ENCODE data around the gene CLASRP.

Gene CLASRP

GRCh38 chr19:45045671-45046353 lies 7.0 kb downstream of the CLASRP start:
- Histone ChIP-seq H3K27ac (ENCODE audit: poor library complexity, severe bottlenecking) (no peak overlapping the region), H3K27me3 (ENCODE audit: insufficient read depth, poor library complexity, severe bottlenecking) (no peaks in the 10 kb centered on the region), H3K4me3 (ENCODE audit: severe bottlenecking) (no peak overlapping the region), H3K4me1 (ENCODE audit: insufficient read depth, poor library complexity, severe bottlenecking) (no peaks in the 10 kb centered on the region), H3K9me3 (ENCODE audit: severe bottlenecking) (no peaks in the 10 kb centered on the region), H3K36me3 (ENCODE audit: low read depth) (peaks cover 62% of the 10 kb centered on the region)
- DNase-seq (ENCODE audit: low spot score) (no peak), ATAC-seq (ENCODE audit: low read depth) (no peak)
- TF ChIP-seq, protein P1, sequence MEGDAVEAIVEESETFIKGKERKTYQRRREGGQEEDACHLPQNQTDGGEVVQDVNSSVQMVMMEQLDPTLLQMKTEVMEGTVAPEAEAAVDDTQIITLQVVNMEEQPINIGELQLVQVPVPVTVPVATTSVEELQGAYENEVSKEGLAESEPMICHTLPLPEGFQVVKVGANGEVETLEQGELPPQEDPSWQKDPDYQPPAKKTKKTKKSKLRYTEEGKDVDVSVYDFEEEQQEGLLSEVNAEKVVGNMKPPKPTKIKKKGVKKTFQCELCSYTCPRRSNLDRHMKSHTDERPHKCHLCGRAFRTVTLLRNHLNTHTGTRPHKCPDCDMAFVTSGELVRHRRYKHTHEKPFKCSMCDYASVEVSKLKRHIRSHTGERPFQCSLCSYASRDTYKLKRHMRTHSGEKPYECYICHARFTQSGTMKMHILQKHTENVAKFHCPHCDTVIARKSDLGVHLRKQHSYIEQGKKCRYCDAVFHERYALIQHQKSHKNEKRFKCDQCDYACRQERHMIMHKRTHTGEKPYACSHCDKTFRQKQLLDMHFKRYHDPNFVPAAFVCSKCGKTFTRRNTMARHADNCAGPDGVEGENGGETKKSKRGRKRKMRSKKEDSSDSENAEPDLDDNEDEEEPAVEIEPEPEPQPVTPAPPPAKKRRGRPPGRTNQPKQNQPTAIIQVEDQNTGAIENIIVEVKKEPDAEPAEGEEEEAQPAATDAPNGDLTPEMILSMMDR (IDR thresholded peaks at IDR 0.05; ENCODE audit: poor library complexity, severe bottlenecking), result no peak

- no peak overlapping the region for H3K4me3 ChIP-seq (ENCODE audit: severe bottlenecking)
- peaks cover 62% of the 10 kb centered on the region for H3K36me3 ChIP-seq (ENCODE audit: low read depth)
- no peaks in the 10 kb centered on the region for H3K27me3 ChIP-seq (ENCODE audit: insufficient read depth, poor library complexity, severe bottlenecking)
- TF ChIP-seq, protein P1 (IDR thresholded peaks at IDR 0.05; ENCODE audit: poor library complexity, severe bottlenecking), result no peak
- no peaks in the 10 kb centered on the region for H3K4me1 ChIP-seq (ENCODE audit: insufficient read depth, poor library complexity, severe bottlenecking)
- H3K27ac ChIP-seq (ENCODE audit: poor library complexity, severe bottlenecking), result no peak overlapping the region
- DNase-seq (ENCODE audit: low spot score) (no peak), ATAC-seq (ENCODE audit: low read depth) (no peak)
- H3K9me3 ChIP-seq (ENCODE audit: severe bottlenecking), result no peaks in the 10 kb centered on the region
These were observed 7.5 kb downstream of the CLASRP start for GRCh38 chr19:45046355-45046754.

- no peaks in the 10 kb centered on the region for H3K4me1 ChIP-seq (ENCODE audit: insufficient read depth, poor library complexity, severe bottlenecking)
- no peaks in the 10 kb centered on the region for H3K27me3 ChIP-seq (ENCODE audit: insufficient read depth, poor library complexity, severe bottlenecking)
- H3K4me3 ChIP-seq (ENCODE audit: severe bottlenecking), result no peak overlapping the region
- no peak overlapping the region for H3K27ac ChIP-seq (ENCODE audit: poor library complexity, severe bottlenecking)
- H3K9me3 ChIP-seq (ENCODE audit: severe bottlenecking), result no peaks in the 10 kb centered on the region
- ATAC-seq (ENCODE audit: low read depth) (no peak), DNase-seq (ENCODE audit: low spot score) (no peak)
- TF ChIP-seq, protein P1 (IDR thresholded peaks at IDR 0.05; ENCODE audit: poor library complexity, severe bottlenecking), result no peak
- H3K36me3 ChIP-seq (ENCODE audit: low read depth), result peaks cover 60% of the 10 kb centered on the region
These were observed 8.4 kb downstream of the CLASRP start for GRCh38 chr19:45047188-45047797.

DNA sequence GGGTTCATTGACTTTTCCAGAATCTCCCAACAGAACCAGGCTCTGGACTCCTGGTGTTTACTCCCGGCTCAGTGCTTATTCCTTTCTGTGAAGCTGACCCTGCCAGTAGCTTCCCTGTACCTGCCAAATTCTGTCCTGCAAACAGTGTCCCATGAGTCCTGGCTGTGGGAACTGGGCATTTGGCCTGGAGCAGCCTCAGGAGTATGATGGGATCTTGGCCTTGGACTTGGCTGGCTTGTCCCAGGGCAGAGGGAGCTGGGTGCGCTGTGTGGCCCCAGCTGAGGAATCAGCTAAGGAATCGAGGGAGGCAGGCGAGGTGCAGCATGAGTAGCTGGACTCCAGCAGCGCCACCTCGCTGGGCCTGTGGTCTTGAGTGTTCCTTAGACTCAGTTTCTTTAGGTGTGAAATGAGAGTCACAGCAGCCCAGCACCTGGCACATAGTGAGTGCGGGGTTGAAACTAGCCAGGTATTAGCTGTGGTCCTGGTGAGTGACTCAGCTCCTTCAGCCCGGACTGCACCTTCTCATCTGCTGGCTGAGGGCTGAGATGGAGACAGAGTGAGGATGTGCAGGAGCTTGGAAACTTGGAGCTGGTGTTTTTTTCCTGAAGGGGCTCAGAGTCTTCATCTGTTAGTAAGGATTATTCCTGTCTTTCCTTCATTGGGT lies 10.4 kb downstream of the CLASRP start:
- no peaks in the 10 kb centered on the region for H3K4me1 ChIP-seq (ENCODE audit: insufficient read depth, poor library complexity, severe bottlenecking)
- no peak overlapping the region for H3K27ac ChIP-seq (ENCODE audit: poor library complexity, severe bottlenecking)
- H3K4me3 ChIP-seq (ENCODE audit: severe bottlenecking), result no peak overlapping the region
- peaks cover 61% of the 10 kb centered on the region for H3K36me3 ChIP-seq (ENCODE audit: low read depth)
- H3K27me3 ChIP-seq (ENCODE audit: insufficient read depth, poor library complexity, severe bottlenecking), result no peaks in the 10 kb centered on the region
- TF ChIP-seq, protein P1 (IDR thresholded peaks at IDR 0.05; ENCODE audit: poor library complexity, severe bottlenecking), result no peak
- ATAC-seq (ENCODE audit: low read depth), result peak; percentile 52; the same call in 2 of the 3 replicates
- DNase-seq (ENCODE audit: low spot score), result no peak
- H3K9me3 ChIP-seq (ENCODE audit: severe bottlenecking), result no peaks in the 10 kb centered on the region
